ENCODE measurements around the gene RAB33B. TPM values are rescaled to one million over a fixed set of nuclear protein-coding genes. Genes with fewer than 3 reads are reported as not detected.
"Not testable (repeated sequence)": the region's sequence is repeated elsewhere in the genome, so short reads cannot be mapped to it uniquely, and the experiment has no call there.

Gene RAB33B
- total RNA-seq, result 1 to 10 TPM; 7.1 to 8.5 TPM

- Histone ChIP-seq H3K4me3 (peak within 1 kb of the TSS; percentile 78 to 94), H3K4me1 (peaks cover 0 to 58% of the 10 kb centered on the region in 2 donors), H3K27me3 (no peaks in the 10 kb centered on the region), H3K27ac (peak within 1 kb of the TSS; percentile 96), H3K9me3 (no peaks in the 10 kb centered on the region), H3K36me3 (no peaks in the 10 kb centered on the region)
- DNase-seq (ENCODE audit: low spot score), result peak; percentile 95
- no peak for TF ChIP-seq CTCF (IDR thresholded peaks at IDR 0.05)
Observed at GRCh38 chr4:139454111-139455045, at the start of gene RAB33B. Gene RAB33B, plus strand, starts transcription at chr4:139454121. Its CDS starts 75 bp downstream, at chr4:139454196.

- Histone ChIP-seq H3K36me3 (no peaks in the 10 kb centered on the region), H3K4me3 (no peak overlapping the region), H3K4me1 (no peaks in the 10 kb centered on the region), H3K9me3 (peaks cover 0 to 12% of the 10 kb centered on the region in 2 donors), H3K27me3 (no peaks in the 10 kb centered on the region), H3K27ac (no peak overlapping the region)
- TF ChIP-seq CTCF (IDR thresholded peaks at IDR 0.05), result no peak
- no peak for DNase-seq (ENCODE audit: low spot score)
Observed at GRCh38 chr4:139410312-139410711, 43.6 kb upstream of the RAB33B start.

GRCh38 chr4:139414671-139415210 is 39.2 kb upstream of the RAB33B start:
- peaks cover 0 to 12% of the 10 kb centered on the region in 2 donors for H3K9me3 ChIP-seq
- H3K36me3 ChIP-seq; H3K4me1 ChIP-seq; DNase-seq (ENCODE audit: low spot score); H3K4me3 ChIP-seq; H3K27ac ChIP-seq; H3K27me3 ChIP-seq: not testable (repeated sequence)

- no peaks in the 10 kb centered on the region for H3K36me3 ChIP-seq
- no peak overlapping the region for H3K27ac ChIP-seq
- no peaks in the 10 kb centered on the region for H3K27me3 ChIP-seq
- H3K4me3 ChIP-seq, result no peak overlapping the region
- peaks cover 0 to 12% of the 10 kb centered on the region in 2 donors for H3K9me3 ChIP-seq
- H3K4me1 ChIP-seq, result peaks cover 0 to 8% of the 10 kb centered on the region in 2 donors
- no peak for DNase-seq (ENCODE audit: low spot score)
- TF ChIP-seq CTCF (IDR thresholded peaks at IDR 0.05), result peak; percentile 47 to 81
Observed at GRCh38 chr4:139416073-139416673, 37.7 kb upstream of the RAB33B start.

GRCh38 chr4:139419388-139419914 is 34.5 kb upstream of the RAB33B start:
- peak; percentile 64 for DNase-seq (ENCODE audit: low spot score)
- H3K9me3 ChIP-seq, result peaks cover 0 to 9% of the 10 kb centered on the region in 2 donors
- H3K27me3 ChIP-seq, result no peaks in the 10 kb centered on the region
- H3K4me1 ChIP-seq, result peaks cover 0 to 8% of the 10 kb centered on the region in 2 donors
- H3K4me3 ChIP-seq, result no peak overlapping the region
- H3K36me3 ChIP-seq, result no peaks in the 10 kb centered on the region
- peak overlapping the region in 1 of 2 donors; percentile 6 for H3K27ac ChIP-seq
- TF ChIP-seq CTCF (IDR thresholded peaks at IDR 0.05), result no peak

GRCh38 chr4:139420652-139421051 is 33.3 kb upstream of the RAB33B start:
- Histone ChIP-seq H3K4me1 (peaks cover 0 to 8% of the 10 kb centered on the region in 2 donors), H3K36me3 (no peaks in the 10 kb centered on the region), H3K27me3 (no peaks in the 10 kb centered on the region), H3K9me3 (no peaks in the 10 kb centered on the region), H3K27ac (no peak overlapping the region), H3K4me3 (no peak overlapping the region)
- DNase-seq (ENCODE audit: low spot score), result no peak
- TF ChIP-seq CTCF (IDR thresholded peaks at IDR 0.05), result no peak
